Stromal cell of bone marrow (primary cell): ENCODE measurements around the gene SMARCA4.
"Not testable (repeated sequence)": the region's sequence is repeated elsewhere in the genome, so short reads cannot be mapped to it uniquely, and the experiment has no call there.

Experiments
- DNase-seq: peaks from one replicate; pipeline ENCODE4 v3.0.0-alpha.2; 2012; ENCODE audit warnings: low read depth

SMARCA4 gene

GRCh38 chr19:10929402-10929794 is 31.4 kb upstream of the SMARCA4 start:
- DNase-seq, result no peak

GRCh38 chr19:10935371-10936059 is 25.3 kb upstream of the SMARCA4 start:
- DNase-seq, result no peak

DNA sequence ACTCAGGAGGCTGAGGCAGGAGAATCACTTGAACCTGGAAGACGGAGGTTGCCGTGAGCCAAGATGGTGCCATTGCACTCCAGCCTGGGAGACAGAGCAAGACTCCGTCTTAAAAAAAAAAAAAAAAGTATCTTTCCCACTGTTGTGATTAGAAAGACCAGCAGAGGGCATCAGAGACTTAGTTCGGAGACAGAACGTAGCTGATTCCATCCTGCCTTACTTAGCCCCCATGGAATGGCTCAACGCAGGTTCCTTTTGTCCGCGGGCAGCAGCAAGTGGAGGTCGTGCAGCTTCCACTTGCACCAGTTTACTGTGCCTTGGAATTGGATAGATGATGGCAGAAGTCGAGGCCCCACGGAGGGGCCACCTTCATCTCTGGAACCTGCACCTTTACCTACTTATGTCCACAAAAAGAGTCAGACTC is 24.2 kb upstream of the SMARCA4 start:
- peak; percentile 56 for DNase-seq

DNA sequence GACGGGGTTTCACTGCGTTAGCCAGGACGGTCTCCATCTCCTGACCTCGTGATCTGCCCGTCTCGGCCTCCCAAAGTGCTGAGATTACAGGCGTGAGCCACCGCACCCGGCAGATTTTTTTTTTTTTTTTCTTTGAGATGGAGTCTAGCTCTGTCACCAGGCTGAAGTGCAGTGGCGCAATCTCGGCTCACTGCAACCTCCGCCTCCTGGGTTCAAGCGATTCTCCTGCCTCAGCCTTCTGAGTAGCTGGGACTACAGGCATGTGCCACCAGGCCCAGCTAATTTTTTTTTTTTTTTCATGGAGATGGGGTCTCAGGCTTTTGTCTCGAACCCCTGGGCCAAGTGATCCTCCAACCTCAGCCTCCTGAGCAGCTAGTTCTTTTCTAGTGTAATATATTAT is 19.2 kb upstream of the SMARCA4 start:
- not testable (repeated sequence) for DNase-seq

DNA sequence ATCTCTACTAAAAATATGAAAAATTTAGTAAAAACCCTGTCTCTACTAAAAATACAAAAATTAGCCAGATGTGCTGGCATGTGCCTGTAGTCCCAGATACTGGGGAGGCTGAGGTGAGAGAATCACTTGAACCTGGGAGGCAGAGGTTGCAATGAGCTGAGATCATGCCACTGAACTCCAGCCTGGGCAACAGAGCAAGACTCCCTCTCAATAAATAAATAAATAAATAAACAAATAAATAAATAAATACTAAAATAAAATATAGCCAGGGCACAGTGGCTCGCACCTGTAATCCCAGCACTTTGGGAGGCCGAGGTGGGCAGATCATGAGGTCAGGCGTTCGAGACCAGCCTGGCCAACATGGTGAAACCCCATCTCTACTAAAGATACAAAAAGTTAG is 17.4 kb upstream of the SMARCA4 start:
- DNase-seq, result not testable (repeated sequence)

DNA sequence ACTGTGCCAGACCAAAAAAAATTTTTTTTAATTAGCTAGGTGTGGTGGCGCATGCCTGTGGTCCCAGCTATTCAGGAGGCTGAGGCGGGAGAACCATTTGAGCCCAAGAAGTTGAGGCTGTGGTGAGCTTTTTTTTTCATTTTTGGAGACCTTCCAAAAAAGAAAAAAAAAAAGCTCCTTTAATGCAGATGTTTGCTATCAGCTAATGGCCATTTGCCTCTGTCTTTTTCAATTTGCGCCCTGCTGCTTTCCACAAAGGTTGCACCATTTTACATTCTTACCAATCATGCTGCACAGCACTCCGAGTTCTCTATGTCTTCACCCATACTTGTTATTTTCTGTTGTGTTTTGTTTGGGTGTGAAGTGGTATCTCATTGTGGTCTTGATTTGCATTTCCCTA is 15.6 kb upstream of the SMARCA4 start:
- DNase-seq, result no peak

- DNase-seq, result no peak
Measured at GRCh38 chr19:10946958-10947657, 13.7 kb upstream of the SMARCA4 start.

DNA sequence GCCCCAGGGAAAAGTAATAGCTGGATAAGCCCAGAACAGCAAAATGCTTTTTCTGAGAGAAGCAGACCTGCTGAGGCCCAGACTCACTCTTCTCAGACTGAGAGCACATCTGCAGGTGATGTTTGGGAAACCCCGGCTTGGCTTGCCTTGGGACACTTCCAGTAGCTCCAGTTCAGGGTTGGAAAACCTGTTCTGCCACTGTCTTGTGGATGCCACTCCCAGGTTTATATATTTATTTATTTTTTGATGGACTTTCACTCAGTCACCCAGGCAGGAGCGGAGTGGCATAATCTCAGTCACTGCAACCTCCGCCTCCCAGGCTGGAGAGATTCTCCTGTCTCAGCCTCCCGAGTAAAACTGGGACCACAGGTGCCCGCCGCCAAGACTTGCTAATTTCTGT is 8.0 kb upstream of the SMARCA4 start:
- DNase-seq, result no peak

GRCh38 chr19:10959277-10959968 is 1.4 kb upstream of the SMARCA4 start:
- not testable (repeated sequence) for DNase-seq

GRCh38 chr19:10961073-10961860 is 437 bp downstream of the SMARCA4 start:
- DNase-seq, result no peak

DNA sequence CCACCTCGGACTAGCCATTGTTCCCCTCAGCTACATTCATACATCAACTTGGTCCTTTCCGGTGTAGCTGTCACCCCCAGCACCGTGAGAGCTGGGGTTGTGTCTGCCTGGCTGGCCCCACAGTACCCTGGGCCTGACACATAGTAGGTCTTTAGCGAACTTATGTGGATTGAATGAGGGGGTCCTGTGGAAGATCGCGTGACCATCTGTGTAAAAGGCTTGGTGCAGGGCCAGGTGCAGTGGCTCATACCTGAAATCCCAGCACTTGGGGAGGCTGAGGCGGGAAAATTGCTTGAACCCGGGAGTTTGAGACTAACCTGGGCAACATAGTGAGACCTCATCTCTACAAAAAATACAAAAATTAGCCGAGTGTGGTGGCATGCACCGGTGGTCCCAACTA is 2.0 kb downstream of the SMARCA4 start:
- no peak for DNase-seq

DNA sequence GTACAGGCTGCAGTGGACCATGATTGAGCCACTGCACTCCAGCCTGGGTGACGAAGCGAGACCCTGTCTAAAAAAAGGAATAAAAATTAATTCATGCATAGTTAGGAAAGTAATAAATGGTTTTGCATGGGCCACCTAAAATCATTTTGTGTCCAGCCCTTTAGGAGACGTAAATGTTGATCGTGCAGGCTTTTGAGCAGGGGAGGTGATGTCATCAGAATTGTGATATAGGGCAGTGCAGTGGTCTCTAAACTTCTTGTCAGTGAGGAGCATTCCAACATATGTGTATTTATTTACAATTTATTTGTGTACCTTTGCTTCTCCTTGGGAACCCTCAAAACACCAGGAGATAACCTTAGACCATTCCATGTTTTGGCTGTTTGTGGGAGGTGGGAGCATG is 3.0 kb downstream of the SMARCA4 start:
- no peak for DNase-seq

GRCh38 chr19:10964903-10965302 is 4.1 kb downstream of the SMARCA4 start:
- DNase-seq, result no peak

GRCh38 chr19:10965398-10965797 is 4.6 kb downstream of the SMARCA4 start:
- no peak for DNase-seq

GRCh38 chr19:10966809-10967208 is 6.0 kb downstream of the SMARCA4 start:
- DNase-seq, result no peak

DNA sequence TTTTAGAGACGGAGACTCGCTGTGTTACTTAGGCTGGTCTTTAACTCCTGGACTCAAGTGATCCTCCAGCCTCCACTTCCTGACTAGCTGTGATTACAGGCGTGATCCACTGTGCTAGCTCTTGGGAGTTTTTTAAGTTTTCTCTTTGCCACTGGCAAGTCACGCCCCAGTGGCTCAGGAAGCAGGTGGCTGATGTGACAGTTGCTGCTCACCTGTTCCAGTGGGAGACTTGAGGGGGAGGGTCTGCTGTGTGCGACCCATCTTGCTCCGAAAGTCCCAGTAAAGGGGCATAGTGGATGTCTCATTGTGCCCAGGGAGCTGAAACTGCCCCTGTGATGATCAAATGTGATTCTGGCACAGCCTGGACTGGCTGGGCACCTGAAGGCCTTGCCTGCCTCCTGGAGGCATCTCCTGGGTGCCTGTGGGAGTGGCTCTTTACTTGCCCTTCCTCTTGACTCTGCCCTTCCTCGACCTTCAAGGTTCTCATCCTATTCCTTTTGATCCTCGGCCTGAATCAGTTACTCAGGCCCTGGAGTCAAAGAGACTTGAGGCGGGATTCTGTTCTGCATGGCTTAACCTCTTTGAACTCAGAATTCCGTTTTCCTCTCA is 7.8 kb downstream of the SMARCA4 start:
- DNase-seq, result no peak

DNA sequence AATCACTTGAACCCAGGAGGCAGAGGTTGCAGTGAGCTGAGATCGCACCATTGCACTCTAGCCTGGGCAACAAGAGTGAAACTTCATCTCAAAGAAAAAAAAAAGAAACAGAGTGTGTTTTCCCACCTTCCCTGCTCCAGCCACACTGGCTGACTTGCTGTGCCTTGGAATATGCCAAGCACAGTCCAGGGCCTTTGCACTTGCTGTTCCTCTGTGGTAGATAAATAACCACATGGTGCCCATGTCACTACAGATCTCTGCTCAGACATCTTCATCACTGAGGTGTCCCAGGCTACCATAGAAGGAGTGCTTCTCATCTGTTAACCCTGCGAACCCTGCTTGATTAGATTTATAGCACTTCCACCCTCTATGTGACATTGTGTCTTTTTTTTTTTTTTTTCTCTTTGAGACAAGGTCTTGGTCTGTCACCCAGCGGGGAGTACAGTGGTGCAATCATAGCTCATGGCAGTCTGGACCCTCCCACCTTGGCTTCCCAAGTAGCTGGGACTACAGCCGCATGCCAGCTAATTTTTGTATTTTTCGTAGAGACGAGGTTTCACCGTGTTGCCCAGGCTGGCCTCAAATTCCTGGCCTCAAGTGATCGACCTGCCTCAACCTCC is 10.4 kb downstream of the SMARCA4 start:
- no peak for DNase-seq

DNA sequence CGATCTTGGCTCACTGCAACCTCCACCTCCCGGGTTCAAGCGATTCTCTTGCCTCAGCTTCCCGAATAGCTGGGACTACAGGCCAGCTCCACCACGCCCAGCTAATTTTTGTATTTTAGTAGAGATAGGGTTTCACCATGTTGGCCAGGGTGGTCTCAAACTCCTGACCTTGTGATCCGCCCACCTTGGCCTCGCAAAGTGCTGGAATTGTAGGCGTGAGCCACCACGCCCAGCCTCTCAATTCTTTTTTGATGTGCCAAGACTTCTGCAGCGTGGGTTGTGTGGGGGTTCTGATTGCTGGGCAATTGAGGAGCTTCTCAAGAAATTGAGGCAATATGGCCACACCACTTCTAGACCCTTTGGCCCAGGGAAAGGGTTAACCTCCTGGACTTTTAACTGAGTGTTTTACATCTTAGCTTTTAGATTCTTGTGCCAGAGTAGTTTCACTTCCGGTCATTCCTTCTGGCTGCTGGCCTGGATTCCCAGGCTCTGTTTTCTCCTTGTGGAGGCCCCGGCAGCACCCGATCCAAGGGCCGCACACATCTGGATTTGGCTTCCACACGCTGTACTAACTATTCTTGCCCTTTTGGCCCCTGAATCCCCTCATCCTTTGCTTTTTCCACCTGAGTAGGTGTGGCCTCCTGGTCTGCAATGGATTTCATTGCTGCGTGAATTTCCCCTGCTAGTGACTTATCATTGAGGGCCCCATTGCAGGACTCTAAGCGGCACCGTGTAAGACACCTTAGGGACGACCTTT is 14.7 kb downstream of the SMARCA4 start:
- peak; percentile 41 for DNase-seq

GRCh38 chr19:10976131-10976892 is 15.5 kb downstream of the SMARCA4 start:
- no peak for DNase-seq

DNA sequence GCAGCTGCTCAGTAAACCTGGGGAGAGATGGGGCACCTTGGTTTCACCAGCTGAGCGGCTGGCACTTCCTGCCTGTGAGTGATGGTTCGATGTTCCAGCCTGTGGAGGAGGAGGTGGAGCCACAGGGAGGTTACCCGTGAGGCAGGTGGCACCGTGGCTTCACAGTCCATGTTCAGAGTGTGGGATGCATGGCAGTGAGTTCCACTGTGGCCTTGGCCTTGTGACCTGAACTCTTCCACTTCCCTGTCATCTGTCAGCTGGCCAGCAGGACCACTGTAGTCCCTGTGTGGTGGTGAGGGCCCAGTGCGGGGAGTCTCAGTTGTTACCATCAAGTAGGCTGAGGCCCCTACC is 16.9 kb downstream of the SMARCA4 start:
- DNase-seq, result no peak
